ENCODE data around the gene DOCK3. TPM values are rescaled to one million over a fixed set of nuclear protein-coding genes. Genes with fewer than 3 reads are reported as not detected.

DOCK3 gene
- total and polyA plus RNA-seq, 10 of the 15 experiments (the other 5 are each of a cell fraction or from before 2014, with no cell fraction given) = 0.02 to 0.52 (median 0.04) TPM; not detected in 5

DNA sequence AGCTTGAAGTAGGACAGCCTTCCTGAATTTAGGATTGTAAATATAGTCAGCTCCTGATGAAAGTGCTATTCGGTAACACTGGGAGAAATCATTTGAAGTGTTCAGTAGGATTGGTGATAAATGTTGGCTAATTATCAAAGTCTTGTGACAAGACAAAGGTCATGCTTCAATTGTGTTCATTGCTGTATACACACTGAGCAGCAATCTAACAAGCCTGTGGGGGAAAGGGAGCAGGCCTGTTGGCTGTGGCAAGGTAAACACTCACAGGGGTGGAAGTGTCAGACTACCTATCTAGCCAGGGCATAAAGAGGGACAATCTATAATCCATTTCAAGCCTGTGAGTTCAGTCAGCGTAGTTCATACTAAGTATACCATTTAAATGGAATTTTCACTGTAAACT is 599.3 kb downstream of the DOCK3 start:
- ChIA-PET CTCF (interaction anchor here (1.1 kb wide), 1 partner anchor 24 kb away, joined by 3 read pairs; no protein-coding TSS in a partner anchor), SMC1A (ENCODE audit: uncharacterized antibody, unreplicated experiment) (no interaction called here), POLR2A (no interaction called here), RAD21 (ENCODE audit: unreplicated experiment) (no interaction called here)
- 3% methylated on average over 2 of the region's 2 CpGs for WGBS (ENCODE audit: insufficient coverage, insufficient replicate concordance, low lambda C conversion rate, missing lambda C conversion rate)
- no peak overlapping the region for H3K4me2 ChIP-seq (ENCODE audit: control insufficient read depth, insufficient read depth)
- H2AFZ ChIP-seq (ENCODE audit: control insufficient read depth, low read depth, low read length) = no peak overlapping the region
- in situ Hi-C loops (cut with MboI) (no loop called here), intact Hi-C loops (cut with micrococcal nuclease; ENCODE audit: unreplicated experiment) (no loop called here)
- H3K27ac ChIP-seq (ENCODE audit: control insufficient read depth, insufficient read depth) = no peak overlapping the region
- DNase-seq (ENCODE audit: low read depth, low spot score) (no peak), ATAC-seq (no peak), FAIRE-seq (no peak)
- no peaks in the 10 kb centered on the region for H3K36me3 ChIP-seq (ENCODE audit: control insufficient read depth in 2 of 2, insufficient read depth in 2 of 2, low read length in 1 of 2)
- no peak overlapping the region for H3K4me3 ChIP-seq
- no peaks in the 10 kb centered on the region for H3K9me3 ChIP-seq (replicated peaks; ENCODE audit: control insufficient read depth, insufficient read depth, low read length)
- no peaks in the 10 kb centered on the region for H3K79me2 ChIP-seq (ENCODE audit: control insufficient read depth, insufficient read depth, low read length)
- peaks cover 0 to 2% of the 10 kb centered on the region in 2 experiments; a peak in 1 of 4 replicates for H3K27me3 ChIP-seq (replicated peaks in 1 of 2; ENCODE audit: control insufficient read depth in 2 of 2, insufficient read depth in 2 of 2, low read length in 1 of 2)
- no peak overlapping the region for H3K9ac ChIP-seq (ENCODE audit: control insufficient read depth, insufficient read depth, low read length)
- no peaks in the 10 kb centered on the region for H3K4me1 ChIP-seq (ENCODE audit: control insufficient read depth, insufficient read depth, low read length)
- TF ChIP-seq DPF2 (IDR thresholded peaks at IDR 0.05) (no peak), CHD1 (IDR thresholded peaks at IDR 0.05; ENCODE audit: low read depth, low read length) (no peak), TCF12 (IDR thresholded peaks at IDR 0.05; ENCODE audit: low read depth, low read length) (no peak), ZNF24 (IDR thresholded peaks at IDR 0.05) (no peak), LARP7 (IDR thresholded peaks at IDR 0.05) (no peak), MXI1 (IDR thresholded peaks at IDR 0.05; ENCODE audit: low read depth, low read length) (no peak), NFIC (IDR thresholded peaks at IDR 0.05; ENCODE audit: low read depth, low read length) (no peak), JUNB (IDR thresholded peaks at IDR 0.05) (no peak), POLR2AphosphoS5 (IDR thresholded peaks at IDR 0.05; ENCODE audit: low read length) (no peak)
- TF ChIP-seq, protein P1, sequence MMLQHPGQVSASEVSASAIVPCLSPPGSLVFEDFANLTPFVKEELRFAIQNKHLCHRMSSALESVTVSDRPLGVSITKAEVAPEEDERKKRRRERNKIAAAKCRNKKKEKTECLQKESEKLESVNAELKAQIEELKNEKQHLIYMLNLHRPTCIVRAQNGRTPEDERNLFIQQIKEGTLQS (IDR thresholded peaks at IDR 0.05; ENCODE audit: borderline replicate concordance, extremely low read depth, low read depth, low read length) = no peak
- BruUV-seq (replicated peaks) = no TSS peak
- no peaks in the 10 kb centered on the region for H4K20me1 ChIP-seq (ENCODE audit: control insufficient read depth, insufficient read depth)
